Measurements from ENCODE around the gene WWOX.

Gene WWOX

GRCh38 chr16:78413651-78414050, 314.2 kb downstream of the WWOX start:
- DNase-seq = no peak

- no peak for DNase-seq
Measured at GRCh38 chr16:78415013-78415412, 315.6 kb downstream of the WWOX start.

GRCh38 chr16:78415669-78416068, 316.2 kb downstream of the WWOX start:
- no peak for DNase-seq

GRCh38 chr16:78416400-78416799, 316.9 kb downstream of the WWOX start:
- no peak for DNase-seq

DNA sequence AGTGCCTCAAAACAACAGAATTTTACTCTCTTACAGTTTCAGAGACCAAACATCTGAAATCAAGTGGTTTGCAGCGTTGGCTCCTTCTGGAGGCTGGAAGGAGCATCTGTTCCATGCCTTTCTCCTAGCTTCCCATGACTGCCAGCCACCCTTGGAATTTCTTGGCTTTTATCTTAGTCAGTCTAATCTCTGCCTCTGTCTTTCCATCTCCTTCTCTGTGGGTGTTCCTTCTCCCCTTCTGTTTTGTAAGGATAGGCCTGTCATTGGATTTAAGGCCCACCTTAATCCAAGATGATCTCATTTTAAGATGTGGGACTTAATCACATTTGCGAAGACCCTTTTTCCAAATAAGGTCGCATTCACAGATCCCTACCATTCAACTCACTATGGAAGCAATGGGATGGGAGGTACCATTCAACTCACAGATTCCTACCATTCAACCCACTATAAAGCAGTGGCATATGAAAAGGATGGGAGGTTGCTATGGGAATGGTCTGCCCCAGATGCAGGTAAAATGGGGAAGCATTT, 321.8 kb downstream of the WWOX start:
- no peak for DNase-seq

- no peak for DNase-seq
Measured at GRCh38 chr16:78425281-78425680, 325.8 kb downstream of the WWOX start.

DNA sequence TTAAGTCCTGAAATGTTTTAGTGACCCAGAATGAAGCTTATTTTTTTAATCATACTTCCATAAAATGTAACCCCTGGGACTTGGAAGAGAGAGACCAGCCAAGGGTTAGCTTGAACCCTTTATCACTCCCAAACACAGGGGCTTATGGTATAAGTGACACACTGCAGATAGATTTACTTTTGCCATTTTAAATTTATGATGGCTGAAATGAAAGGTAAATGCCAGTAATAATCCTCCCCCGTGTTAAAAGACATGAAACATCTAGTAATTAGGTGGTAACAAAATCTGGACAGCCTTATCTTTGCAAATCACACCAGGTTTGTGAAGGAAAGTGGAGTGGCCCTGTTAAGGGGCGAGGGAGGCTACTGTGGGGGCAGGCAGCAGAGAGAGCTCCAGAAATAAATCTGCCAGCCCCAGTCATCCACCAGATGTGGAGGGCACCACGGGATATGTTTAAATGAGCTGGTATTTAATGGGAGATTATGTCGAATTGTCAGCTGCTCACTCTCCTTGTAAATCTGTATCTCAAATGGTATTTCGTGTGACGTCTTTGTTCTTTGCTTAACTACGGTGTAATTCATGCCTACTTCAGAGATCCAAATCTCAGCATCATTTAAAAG, 326.5 kb downstream of the WWOX start:
- DNase-seq = no peak

DNA sequence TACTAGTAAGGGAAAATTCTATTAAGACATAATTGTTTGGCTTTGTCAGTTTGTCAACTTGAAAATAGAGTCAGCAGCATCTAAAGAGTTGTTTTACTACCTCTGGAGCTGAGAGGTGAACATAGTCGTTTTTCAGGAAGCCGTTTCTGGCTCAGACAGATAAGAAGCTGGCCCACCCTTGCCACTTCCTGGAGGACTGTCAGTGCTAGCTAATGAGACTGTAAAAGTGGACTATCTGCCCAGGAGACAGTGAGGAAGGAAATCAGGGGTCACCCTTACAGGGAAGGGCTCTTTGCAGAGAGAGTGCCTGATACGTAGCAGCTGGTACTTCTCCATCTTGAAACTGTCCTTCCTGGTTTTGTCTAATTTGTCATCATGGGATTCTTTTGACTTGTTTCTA, 328.7 kb downstream of the WWOX start:
- no peak for DNase-seq

DNA sequence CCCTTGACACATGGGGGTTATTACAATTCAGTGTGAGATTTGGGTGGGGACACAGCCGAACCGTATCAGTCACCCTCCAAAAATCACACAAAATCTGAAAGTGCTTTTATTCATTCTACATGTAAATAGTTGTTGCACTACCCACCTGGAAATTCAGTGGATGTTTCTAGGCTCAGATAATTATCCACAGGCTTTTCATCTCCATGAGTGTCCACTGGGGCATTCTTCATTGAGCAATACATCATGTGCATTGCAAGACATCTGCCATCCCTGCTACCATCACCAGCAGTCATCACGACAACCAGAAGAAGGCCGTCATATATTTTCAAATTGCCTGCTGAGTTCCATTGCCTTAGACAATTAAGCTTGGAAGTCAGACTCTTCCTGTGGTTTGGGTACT, 330.8 kb downstream of the WWOX start:
- no peak for DNase-seq

DNA sequence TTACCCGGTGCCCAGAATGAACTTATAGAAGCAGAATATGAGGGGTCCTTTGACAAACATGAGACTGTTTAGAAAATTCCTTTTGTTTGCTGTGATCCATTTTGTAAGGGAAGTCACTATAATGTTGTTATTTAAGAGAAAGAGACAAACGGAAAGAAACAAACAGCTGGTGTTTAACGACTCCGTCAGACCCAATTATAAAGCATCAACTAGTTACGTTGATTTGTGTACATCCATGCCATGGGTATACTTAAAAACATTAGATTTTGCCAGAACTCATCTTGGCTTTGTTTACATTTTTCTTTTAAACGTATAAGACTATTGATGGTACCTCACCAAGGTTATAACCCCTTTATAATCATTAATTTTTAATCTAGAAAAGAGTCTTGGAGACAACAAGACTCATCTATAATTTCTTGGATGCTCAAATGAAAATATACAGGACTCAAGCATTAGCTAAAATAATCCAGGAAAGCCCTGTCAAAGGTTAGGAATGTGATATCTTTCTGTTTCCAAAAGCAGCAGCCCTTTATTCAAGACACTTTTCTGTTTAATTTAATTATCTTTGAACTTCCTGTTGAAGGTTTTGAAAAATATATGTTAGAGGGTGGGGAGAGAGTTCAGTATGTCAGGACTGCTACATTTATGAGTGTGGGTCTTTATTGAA, 331.7 kb downstream of the WWOX start:
- no peak for DNase-seq

DNA sequence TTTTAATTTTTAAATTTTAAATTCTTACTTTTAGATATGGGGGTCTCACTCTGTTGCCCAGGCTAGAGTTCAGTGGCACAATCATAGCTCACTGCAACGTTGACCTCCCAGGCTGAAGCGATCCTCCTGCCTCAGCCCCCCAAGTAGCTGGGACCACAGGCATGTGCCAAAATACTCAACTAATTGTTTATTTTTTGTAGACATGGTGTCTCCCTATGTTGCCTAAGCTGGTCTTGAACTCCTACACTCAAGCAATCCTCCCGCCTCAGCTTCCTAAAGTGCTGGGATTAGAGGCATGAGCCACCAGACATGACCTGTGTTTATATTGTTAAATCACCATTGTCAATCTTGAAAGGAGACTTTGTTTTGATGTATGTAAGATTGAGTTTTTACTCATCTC, 332.2 kb downstream of the WWOX start:
- no peak for DNase-seq

- DNase-seq = no peak
Measured at GRCh38 chr16:78432451-78432850, 333.0 kb downstream of the WWOX start.

DNA sequence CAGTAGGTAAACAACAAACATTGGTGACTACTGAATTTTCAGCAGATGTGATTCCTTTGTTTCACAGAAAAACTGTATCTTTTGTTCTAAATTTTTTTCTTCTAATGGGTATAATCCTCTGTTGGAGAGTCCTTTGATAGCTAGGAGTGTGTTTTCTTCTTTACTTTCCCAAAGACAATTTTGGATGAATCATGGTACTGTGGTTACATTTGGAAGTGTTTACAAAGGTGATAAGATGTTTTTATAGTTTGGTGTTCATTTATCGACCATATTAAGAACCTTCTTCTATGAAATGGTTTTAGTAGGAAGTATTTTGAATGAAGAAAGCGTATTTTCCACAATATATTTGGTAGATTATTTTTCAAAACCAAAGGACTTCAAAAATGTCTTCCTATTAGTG, 333.7 kb downstream of the WWOX start:
- no peak for DNase-seq

DNA sequence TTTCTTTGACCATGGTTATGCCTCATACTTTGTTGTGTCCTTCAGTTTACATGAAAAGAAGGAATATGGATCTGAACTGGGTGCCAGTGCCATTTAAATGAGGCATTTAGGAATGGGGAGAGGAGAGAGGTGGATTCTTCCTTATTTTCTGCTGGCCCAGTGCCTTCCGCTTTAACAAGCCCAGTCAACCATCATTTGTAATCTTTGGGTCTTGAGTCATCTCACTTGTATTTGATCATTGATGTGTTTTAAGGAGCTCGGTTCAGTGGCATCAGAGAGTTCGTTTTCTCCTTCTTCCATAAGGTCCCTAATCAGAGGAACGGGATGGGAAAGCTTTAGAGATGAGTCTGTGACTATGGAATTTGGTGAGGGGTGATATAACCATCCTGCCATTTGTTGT, 334.9 kb downstream of the WWOX start:
- DNase-seq = no peak

GRCh38 chr16:78435260-78435659, 335.8 kb downstream of the WWOX start:
- DNase-seq = no peak

- DNase-seq = no peak
Measured at GRCh38 chr16:78436023-78436422, 336.6 kb downstream of the WWOX start.

DNA sequence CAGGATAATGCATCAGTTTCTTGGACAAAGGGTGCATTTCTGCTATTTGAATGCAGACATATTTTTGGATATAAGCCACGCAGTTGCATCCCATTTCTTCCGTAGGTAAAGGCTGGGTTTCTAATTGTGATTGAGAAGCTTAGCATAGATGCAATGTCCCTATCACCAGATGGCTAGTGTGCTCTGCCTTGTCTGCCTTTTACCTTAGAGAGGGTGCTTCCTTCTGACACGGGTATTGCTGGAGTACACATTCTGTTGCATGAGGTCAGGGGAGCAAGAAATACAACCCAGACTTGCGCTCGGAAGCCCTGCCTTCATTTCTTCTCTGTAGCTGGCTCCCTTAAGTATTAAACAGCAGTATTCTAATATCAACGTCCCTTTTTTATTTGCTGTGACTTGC, 337.4 kb downstream of the WWOX start:
- DNase-seq = no peak

GRCh38 chr16:78437352-78437968, 338.0 kb downstream of the WWOX start:
- DNase-seq = peak; percentile 20

DNA sequence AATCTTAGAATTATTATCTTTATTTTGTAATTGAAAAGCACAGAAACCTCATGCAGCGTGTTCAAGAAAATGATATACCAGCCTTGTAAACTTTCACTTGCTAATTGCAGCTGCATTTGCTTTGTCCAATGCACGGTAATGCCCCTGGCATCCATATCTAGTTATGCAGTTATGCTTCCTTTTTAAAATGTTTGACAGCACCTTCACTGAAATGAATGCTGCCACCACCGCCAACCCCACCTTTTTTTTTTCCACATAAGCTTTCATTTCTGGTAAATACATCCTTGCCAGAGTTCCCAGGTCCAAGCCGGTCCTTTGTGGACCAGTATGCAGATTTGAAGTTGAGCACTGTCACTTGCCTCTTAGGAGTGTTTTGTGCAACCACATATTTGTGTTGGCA, 338.8 kb downstream of the WWOX start:
- DNase-seq = no peak

- DNase-seq = no peak
Measured at GRCh38 chr16:78438632-78439031, 339.2 kb downstream of the WWOX start.

DNA sequence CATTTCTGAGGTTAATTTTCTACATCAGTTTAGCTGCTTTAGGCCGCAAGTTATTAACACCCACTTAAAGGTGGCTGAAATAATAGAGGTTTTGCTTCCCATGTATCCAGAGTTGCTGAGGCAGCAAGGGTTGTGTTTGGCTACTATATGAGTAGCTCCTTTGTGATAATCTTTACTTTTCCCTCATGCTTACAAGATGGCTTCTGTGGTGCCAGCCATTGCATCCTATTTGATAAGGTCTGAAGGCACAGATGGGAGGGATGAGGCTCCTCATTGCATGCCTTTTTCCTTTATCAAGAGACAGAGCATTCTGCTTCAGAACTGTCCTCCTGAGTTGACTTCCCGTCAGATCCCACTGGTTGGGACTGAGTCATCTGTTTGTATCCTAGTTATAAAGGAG, 340.2 kb downstream of the WWOX start:
- no peak for DNase-seq

DNA sequence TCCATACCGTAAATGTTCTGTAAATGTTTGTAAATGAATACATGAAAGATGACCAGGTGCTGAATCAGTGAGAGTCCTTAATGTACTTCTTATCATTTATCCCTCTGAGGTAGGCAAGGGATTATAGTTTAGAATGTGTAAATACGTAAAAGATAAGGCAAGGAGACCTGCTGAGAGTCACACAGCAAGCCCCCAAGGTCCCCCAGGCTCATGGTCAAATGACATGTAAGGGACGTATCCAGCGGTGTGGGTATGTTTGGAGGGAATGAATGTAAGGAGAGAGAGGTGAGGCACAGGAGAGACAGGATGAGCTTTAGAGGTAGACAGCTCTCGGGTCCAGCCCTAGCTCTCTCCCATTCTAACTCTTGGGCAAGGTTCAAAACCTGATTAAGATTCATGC, 341.8 kb downstream of the WWOX start:
- DNase-seq = no peak

DNA sequence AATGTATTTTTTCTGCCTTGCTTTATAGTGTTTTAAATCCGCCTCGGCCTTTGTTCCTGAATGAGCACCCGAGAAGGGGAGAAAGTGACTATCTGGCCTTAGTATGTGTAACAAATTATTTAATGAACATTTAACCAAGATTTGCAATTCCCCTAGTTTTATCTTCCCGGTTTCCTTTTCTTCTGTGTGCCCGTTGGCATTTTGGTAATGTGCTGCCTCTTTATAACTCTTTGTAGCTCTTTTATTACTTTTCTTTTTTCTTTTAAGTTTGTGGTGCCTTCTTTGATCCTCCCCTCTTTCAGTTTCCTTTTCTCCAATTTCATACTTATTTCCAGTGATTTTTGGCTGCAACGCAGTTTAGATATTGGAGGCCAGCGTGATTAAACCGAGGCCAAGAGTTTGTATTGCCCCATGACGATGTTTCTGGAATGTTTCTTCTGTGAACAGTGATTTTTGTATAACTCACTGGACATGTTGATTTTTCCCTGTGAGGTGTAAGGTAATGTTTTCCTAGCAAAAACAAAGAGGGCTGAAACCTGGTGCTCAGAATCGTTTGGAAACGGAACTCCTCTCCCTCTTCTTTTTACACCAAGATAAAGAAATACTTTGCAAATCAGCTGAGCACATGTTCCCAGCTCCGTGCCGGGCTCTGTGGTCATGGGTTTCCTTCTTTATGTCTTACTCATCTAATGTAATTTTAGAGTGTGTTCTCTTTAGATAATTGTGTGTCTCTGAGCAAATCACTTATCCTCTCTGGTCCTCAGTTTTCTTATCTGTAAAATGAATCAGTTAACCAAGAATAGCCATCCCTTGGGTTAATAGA, 344.3 kb downstream of the WWOX start:
- DNase-seq = no peak

- no peak for DNase-seq
Measured at GRCh38 chr16:78445818-78446217, 346.4 kb downstream of the WWOX start.
